Nephron (organoid): ENCODE measurements around the gene YRDC.

Experiments
- H3K27ac Mint-ChIP-seq, 3 experiments: 2 replicates each; pipeline ENCODE4 v1.8.0; 2020; ENCODE audit warnings: mixed read lengths in 3 of 3, mild to moderate bottlenecking in 2 of 3, moderate library complexity in 1 of 3
- H3K27me3 Mint-ChIP-seq: 2 replicates; pipeline ENCODE4 v1.8.0; 2021; ENCODE audit warnings: low read depth, mild to moderate bottlenecking, moderate library complexity, mixed read lengths
- H3K36me3 Mint-ChIP-seq: 2 replicates; pipeline ENCODE4 v1.8.0; 2020; ENCODE audit warnings: low read depth, mixed read lengths
- H3K4me1 Mint-ChIP-seq: 2 replicates; pipeline ENCODE4 v1.8.0; 2020; ENCODE audit warnings: mixed read lengths
- H3K4me3 Mint-ChIP-seq, 3 experiments: 2 replicates each; pipeline ENCODE4 v1.8.0; 2020; ENCODE audit warnings: mild to moderate bottlenecking in 3 of 3, mixed read lengths in 3 of 3, moderate library complexity in 2 of 3
- H3K9me3 Mint-ChIP-seq: 2 replicates; pipeline ENCODE4 v1.8.0; 2020; ENCODE audit warnings: mixed read lengths
- CTCF ChIP-seq, 3 experiments: fragments of 200-600 bp; sonication (generic); IDR thresholded peaks; one replicate each; pipeline ENCODE4 v1.5.0; 2021; ENCODE audit warnings: antibody characterized with exemption in 3 of 3; ENCODE audit not compliant: unreplicated experiment in 3 of 3

YRDC gene

GRCh38 chr1:37831109-37831508 is 23.1 kb upstream of the YRDC start:
- Mint-ChIP-seq H3K36me3 (peaks cover 48% of the 10 kb centered on the region), H3K4me3 (no peak overlapping the region), H3K9me3 (no peaks in the 10 kb centered on the region), H3K27ac (no peak overlapping the region), H3K27me3 (no peaks in the 10 kb centered on the region), H3K4me1 (no peaks in the 10 kb centered on the region)
- TF ChIP-seq CTCF (IDR thresholded peaks at IDR 0.05; ENCODE audit: unreplicated experiment in 3 of 3), result no peak

GRCh38 chr1:37828410-37829074 is 20.5 kb upstream of the YRDC start:
- no peaks in the 10 kb centered on the region for H3K27me3 Mint-ChIP-seq
- H3K27ac Mint-ChIP-seq, result no peak overlapping the region
- no peak overlapping the region for H3K4me3 Mint-ChIP-seq
- H3K36me3 Mint-ChIP-seq, result peaks cover 44% of the 10 kb centered on the region
- H3K9me3 Mint-ChIP-seq, result no peaks in the 10 kb centered on the region
- H3K4me1 Mint-ChIP-seq, result no peaks in the 10 kb centered on the region
- no peak for TF ChIP-seq CTCF (IDR thresholded peaks at IDR 0.05; ENCODE audit: unreplicated experiment in 3 of 3)

DNA sequence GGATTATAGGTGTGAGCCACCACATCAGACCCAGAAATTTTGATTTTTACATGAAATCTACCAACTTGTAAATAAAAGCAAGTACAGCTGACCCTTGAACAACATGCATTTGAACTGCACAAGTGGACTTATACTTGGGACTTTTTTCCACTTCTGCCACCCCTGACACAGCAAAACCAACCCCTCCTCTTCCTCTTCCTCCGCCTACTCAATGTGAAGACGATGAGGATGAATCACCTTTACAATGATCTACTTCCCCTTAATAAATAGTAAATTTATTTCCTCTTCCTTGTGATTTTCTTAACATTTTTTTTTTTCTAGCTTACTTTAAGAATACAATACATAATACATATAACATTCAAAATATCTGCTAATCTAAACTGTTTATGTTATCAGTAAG is 17.5 kb upstream of the YRDC start:
- H3K4me3 Mint-ChIP-seq, result no peak overlapping the region
- peaks cover 44% of the 10 kb centered on the region for H3K36me3 Mint-ChIP-seq
- no peaks in the 10 kb centered on the region for H3K9me3 Mint-ChIP-seq
- TF ChIP-seq CTCF (IDR thresholded peaks at IDR 0.05; ENCODE audit: unreplicated experiment in 3 of 3), result no peak
- H3K4me1 Mint-ChIP-seq, result no peaks in the 10 kb centered on the region
- H3K27me3 Mint-ChIP-seq, result no peaks in the 10 kb centered on the region
- H3K27ac Mint-ChIP-seq, result no peak overlapping the region

DNA sequence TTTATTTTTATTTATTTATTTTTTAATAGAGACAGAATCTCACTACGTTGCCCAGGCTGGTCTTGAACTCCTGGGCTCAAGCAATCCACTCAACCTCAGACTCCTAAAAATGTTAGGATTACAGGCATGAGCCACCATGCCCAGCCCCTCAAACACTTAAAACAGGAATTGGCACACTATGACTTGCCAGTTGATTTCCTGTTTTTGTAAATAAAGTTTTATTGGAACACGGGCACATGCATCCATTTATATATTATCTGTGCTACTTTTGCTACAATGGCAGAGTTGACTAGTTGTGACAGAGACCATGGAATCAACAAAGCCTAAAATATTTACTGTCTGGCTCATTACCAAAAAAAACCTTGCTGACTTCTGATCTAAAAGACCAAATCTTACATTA is 16.0 kb upstream of the YRDC start:
- no peaks in the 10 kb centered on the region for H3K9me3 Mint-ChIP-seq
- H3K36me3 Mint-ChIP-seq, result peaks cover 43% of the 10 kb centered on the region
- H3K27ac Mint-ChIP-seq, result no peak overlapping the region
- no peaks in the 10 kb centered on the region for H3K27me3 Mint-ChIP-seq
- no peak for TF ChIP-seq CTCF (IDR thresholded peaks at IDR 0.05; ENCODE audit: unreplicated experiment in 3 of 3)
- H3K4me3 Mint-ChIP-seq, result no peak overlapping the region
- no peaks in the 10 kb centered on the region for H3K4me1 Mint-ChIP-seq

DNA sequence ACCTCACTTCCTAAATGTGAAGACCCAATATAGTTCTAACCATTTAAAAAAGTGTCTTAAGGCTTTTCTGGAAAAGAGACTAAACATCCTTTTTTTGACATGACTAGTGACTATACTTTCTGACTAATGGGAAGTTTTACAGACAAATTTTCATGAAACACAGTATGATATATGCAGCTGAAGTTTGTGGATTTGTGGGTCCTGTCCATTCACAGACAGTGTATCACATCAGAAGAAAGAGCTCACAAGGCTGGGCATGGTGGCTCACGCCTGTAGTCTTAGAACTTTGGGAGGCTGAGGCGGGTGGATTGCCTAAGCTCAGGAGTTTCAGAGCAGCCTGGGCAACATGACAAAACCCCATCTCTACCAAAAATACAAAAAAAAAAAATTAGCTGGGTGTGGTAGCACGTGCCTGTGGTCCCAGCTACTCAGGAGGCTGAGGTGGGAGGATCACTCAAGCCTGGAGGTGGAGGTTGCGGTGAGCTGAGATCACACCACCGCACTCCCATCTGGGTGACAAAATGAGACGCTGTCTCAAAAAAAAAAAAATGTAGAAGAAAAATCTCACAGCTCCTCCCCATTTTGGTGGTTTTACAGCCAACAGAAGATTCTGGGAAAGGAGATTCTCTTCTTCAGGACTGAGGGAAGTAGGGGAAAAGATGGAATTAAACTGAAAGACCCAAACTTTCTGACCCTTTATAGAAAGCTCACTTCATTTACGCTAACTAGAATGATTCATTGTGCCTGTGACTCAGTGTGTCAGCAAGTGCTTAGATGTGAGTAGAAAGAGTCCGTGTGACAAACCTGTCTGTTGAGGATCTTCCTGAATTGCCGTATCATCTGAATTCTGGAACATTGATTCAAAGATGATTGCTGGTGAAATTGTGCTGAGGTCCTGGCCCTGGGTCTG is 15.2 kb upstream of the YRDC start:
- Mint-ChIP-seq H3K4me1 (no peaks in the 10 kb centered on the region), H3K27ac (no peak overlapping the region), H3K9me3 (no peaks in the 10 kb centered on the region), H3K4me3 (no peak overlapping the region), H3K27me3 (no peaks in the 10 kb centered on the region), H3K36me3 (peaks cover 43% of the 10 kb centered on the region)
- no peak for TF ChIP-seq CTCF (IDR thresholded peaks at IDR 0.05; ENCODE audit: unreplicated experiment in 3 of 3)
